GM23338 (cell line): ENCODE measurements around the gene EYA3.

Experiments used
- EZH2 ChIP-seq: fragments of 200-600 bp; sonication (generic); IDR thresholded peaks from one replicate; pipeline ENCODE4 v1.8.0; 2017; ENCODE audit warnings: antibody characterized with exemption, mild to moderate bottlenecking, low read depth; ENCODE audit not compliant: unreplicated experiment
- EZH2phosphoT487 ChIP-seq: fragments of 200-600 bp; sonication (generic); IDR thresholded peaks from one replicate; pipeline ENCODE4 v1.8.1; 2018; ENCODE audit warnings: antibody characterized with exemption; ENCODE audit not compliant: unreplicated experiment
- POLR2AphosphoS5 ChIP-seq: IDR thresholded peaks from 2 replicates; pipeline ENCODE4 v1.6.1; 2016; ENCODE audit warnings: antibody characterized with exemption, low read depth
- ZNF331 ChIP-seq: fragments of 250-450 bp; sonication (Bioruptor Pico); IDR thresholded peaks from 2 replicates; pipeline ENCODE4 v1.5.0; 2020; ENCODE audit warnings: low read depth, mild to moderate bottlenecking, moderate library complexity
- TF ChIP-seq, protein P1 (sequence below), 2 experiments: fragments of 200-600 bp in 1 of 2; sonication (generic) in 1 of 2; conservative IDR thresholded peaks; 2 replicates each; pipeline versions ENCODE4 v1.5.1 to v1.6.1; 2016 to 2017; ENCODE audit warnings: antibody characterized with exemption in 2 of 2, low read depth in 2 of 2, mild to moderate bottlenecking in 2 of 2, moderate library complexity in 1 of 2
- TF ChIP-seq, protein P2 (sequence below): IDR thresholded peaks from one replicate; pipeline ENCODE4 v1.6.1; 2018; ENCODE audit warnings: antibody characterized with exemption; ENCODE audit not compliant: unreplicated experiment

DNA sequence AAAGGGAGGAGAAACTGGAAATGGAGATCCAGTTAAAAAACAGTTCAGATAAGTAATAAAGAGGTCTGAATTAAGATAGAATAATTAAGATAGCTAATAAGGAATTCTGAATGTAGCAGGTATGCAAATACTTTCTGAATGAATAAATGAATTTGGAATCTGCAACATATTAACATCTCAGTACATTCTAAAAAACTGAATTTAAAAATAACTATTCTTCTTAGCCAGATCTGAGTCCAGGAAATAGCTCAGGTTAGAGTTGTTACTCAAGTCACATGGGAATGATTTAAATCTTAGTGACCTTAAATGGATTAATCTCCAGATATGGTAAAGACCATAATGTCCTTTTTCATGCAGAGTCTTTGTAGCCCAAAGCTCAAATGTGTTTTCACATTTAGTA is 51.2 kb downstream of the EYA3 start:
- TF ChIP-seq EZH2: no peak
- TF ChIP-seq EZH2phosphoT487: no peak
- TF ChIP-seq, protein P1, sequence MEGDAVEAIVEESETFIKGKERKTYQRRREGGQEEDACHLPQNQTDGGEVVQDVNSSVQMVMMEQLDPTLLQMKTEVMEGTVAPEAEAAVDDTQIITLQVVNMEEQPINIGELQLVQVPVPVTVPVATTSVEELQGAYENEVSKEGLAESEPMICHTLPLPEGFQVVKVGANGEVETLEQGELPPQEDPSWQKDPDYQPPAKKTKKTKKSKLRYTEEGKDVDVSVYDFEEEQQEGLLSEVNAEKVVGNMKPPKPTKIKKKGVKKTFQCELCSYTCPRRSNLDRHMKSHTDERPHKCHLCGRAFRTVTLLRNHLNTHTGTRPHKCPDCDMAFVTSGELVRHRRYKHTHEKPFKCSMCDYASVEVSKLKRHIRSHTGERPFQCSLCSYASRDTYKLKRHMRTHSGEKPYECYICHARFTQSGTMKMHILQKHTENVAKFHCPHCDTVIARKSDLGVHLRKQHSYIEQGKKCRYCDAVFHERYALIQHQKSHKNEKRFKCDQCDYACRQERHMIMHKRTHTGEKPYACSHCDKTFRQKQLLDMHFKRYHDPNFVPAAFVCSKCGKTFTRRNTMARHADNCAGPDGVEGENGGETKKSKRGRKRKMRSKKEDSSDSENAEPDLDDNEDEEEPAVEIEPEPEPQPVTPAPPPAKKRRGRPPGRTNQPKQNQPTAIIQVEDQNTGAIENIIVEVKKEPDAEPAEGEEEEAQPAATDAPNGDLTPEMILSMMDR (conservative IDR thresholded peaks at IDR 0.05; ENCODE audit: low read depth in 2 of 2): no peak
- TF ChIP-seq ZNF331: no peak
- no peak for TF ChIP-seq POLR2AphosphoS5
- TF ChIP-seq, protein P2, sequence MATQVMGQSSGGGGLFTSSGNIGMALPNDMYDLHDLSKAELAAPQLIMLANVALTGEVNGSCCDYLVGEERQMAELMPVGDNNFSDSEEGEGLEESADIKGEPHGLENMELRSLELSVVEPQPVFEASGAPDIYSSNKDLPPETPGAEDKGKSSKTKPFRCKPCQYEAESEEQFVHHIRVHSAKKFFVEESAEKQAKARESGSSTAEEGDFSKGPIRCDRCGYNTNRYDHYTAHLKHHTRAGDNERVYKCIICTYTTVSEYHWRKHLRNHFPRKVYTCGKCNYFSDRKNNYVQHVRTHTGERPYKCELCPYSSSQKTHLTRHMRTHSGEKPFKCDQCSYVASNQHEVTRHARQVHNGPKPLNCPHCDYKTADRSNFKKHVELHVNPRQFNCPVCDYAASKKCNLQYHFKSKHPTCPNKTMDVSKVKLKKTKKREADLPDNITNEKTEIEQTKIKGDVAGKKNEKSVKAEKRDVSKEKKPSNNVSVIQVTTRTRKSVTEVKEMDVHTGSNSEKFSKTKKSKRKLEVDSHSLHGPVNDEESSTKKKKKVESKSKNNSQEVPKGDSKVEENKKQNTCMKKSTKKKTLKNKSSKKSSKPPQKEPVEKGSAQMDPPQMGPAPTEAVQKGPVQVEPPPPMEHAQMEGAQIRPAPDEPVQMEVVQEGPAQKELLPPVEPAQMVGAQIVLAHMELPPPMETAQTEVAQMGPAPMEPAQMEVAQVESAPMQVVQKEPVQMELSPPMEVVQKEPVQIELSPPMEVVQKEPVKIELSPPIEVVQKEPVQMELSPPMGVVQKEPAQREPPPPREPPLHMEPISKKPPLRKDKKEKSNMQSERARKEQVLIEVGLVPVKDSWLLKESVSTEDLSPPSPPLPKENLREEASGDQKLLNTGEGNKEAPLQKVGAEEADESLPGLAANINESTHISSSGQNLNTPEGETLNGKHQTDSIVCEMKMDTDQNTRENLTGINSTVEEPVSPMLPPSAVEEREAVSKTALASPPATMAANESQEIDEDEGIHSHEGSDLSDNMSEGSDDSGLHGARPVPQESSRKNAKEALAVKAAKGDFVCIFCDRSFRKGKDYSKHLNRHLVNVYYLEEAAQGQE: no peak
